Cardiac fibroblast (primary cell): Measurements from ENCODE around the gene TMEM53.

Source experiments
- DNase-seq, 2 donors: peaks; one replicate each; pipeline versions ENCODE4 v3.0.0 to v3.0.0-alpha.2; 2010; ENCODE audit warnings: low read depth in 2 of 2
- H3K4me3 ChIP-seq, 2 donors: replicated peaks in 1 of 2; 1 replicate in 1 of 2; 2 replicates in 1 of 2; pipeline ENCODE4 v1.5.1; 2011; ENCODE audit warnings: low read depth in 2 of 2, low read length in 2 of 2, mild to moderate bottlenecking in 2 of 2, moderate library complexity in 1 of 2
- CTCF ChIP-seq: IDR thresholded peaks from one replicate; pipeline ENCODE4 v1.5.1; 2011; ENCODE audit warnings: low read depth, mild to moderate bottlenecking, low read length, inconsistent platforms

Gene TMEM53

GRCh38 chr1:44655609-44656008, 18.7 kb downstream of the TMEM53 start:
- TF ChIP-seq CTCF, result peak; percentile 91
- peak; percentile 18 to 20 for DNase-seq

DNA sequence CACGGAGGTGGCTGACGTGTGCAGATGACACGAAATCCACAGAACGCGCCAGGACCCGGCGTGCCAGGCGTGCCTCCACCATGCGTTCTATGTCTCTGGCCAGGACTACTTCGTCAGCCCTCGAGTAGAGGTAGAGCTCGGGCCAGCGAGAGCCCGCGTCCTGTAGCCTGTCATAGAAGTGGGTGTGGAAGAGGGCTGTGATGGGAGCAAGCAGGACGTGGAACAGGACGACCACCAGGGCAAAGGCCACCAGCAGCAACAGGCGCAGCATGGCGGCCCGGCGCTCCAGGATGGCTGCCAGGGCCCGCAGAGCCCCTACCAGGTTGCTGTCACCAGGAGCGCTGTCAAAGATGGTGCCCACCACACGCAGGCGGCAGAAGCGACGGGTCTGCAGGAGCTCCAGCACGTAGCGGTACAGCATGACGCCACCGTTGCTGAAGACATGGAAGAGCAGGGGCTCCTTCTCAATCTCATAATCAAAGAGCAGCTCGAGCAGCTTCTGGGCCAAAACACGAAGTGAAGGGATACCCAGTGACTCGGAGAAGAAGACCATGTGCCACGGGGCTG, 19.6 kb downstream of the TMEM53 start:
- no peak for TF ChIP-seq CTCF
- H3K4me3 ChIP-seq, result no peak overlapping the region
- DNase-seq, result no peak

More at GRCh38 chr1:44655609-44656008, 18.7 kb downstream of the TMEM53 start:
- no peak overlapping the region for H3K4me3 ChIP-seq

GRCh38 chr1:44653107-44653964, 20.9 kb downstream of the TMEM53 start:
- no peak overlapping the region for H3K4me3 ChIP-seq
- TF ChIP-seq CTCF, result no peak
- DNase-seq, result no peak

- H3K4me3 ChIP-seq, result no peak overlapping the region
- peak; percentile 66 to 70 for DNase-seq
- TF ChIP-seq CTCF, result peak; percentile 93
These were observed 21.7 kb downstream of the TMEM53 start for GRCh38 chr1:44652445-44653106.

GRCh38 chr1:44651069-44651468, 23.2 kb downstream of the TMEM53 start:
- no peak for TF ChIP-seq CTCF

DNA sequence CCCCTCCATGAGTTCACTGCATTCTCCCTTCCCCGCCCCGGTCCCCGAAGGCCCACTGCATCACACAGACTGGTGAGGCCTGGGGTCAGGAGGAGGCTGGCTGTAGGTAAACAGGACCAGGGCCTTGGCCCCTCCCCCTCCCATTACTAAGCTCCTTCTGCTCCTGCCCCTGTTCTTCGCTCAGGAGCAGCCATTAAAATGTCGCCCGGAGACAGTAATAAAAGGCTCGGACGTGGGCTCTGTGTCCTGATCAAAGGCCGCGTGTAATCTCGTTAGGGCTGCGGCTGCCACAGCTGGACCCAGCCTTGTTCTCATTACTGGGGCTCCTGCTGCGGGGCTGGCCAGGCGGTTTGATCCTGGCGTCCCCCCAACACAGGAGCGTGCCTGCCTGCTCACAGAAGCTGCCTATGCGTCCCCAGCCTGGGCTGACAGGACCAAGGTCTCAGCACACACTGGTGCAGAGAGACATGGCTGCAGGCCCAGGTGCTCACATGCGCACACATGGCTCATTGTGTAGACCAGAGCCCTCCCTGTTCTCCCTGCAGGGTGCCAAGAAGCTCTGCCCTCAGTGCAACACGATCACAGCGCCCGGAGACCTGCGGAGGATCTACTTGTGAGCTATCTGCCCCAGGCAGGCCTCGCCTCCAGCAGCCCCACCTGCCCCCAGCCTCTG, 24.0 kb downstream of the TMEM53 start:
- TF ChIP-seq CTCF, result no peak
- no peak for DNase-seq
- H3K4me3 ChIP-seq, result no peak overlapping the region

More at GRCh38 chr1:44651069-44651468, 23.2 kb downstream of the TMEM53 start:
- H3K4me3 ChIP-seq, result no peak overlapping the region
- no peak for DNase-seq
